ENCODE measurements around the gene ACP3. TPM values are rescaled to one million over a fixed set of nuclear protein-coding genes. Genes with fewer than 3 reads are reported as not detected.

ACP3 gene
- total RNA-seq, 1 donor = 10.8 TPM

DNA sequence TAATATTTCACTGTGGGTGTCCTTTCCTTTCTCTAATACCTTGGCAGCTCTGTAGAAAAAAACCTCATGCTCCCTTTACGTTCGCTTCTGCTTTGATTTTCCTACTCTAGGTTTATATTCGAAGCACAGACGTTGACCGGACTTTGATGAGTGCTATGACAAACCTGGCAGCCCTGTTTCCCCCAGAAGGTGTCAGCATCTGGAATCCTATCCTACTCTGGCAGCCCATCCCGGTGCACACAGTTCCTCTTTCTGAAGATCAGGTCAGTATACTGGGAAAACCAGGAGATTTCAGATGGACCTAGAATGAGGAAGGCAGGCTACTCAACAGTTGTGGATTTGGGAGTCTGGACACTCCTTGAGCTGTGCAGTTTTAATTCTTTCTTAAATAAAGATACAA, 14.9 kb downstream of the ACP3 start:
- TF ChIP-seq, protein P1, sequence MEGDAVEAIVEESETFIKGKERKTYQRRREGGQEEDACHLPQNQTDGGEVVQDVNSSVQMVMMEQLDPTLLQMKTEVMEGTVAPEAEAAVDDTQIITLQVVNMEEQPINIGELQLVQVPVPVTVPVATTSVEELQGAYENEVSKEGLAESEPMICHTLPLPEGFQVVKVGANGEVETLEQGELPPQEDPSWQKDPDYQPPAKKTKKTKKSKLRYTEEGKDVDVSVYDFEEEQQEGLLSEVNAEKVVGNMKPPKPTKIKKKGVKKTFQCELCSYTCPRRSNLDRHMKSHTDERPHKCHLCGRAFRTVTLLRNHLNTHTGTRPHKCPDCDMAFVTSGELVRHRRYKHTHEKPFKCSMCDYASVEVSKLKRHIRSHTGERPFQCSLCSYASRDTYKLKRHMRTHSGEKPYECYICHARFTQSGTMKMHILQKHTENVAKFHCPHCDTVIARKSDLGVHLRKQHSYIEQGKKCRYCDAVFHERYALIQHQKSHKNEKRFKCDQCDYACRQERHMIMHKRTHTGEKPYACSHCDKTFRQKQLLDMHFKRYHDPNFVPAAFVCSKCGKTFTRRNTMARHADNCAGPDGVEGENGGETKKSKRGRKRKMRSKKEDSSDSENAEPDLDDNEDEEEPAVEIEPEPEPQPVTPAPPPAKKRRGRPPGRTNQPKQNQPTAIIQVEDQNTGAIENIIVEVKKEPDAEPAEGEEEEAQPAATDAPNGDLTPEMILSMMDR (IDR thresholded peaks at IDR 0.05; ENCODE audit: insufficient read depth, low read depth, low read length) = no peak
- DNase-seq (ENCODE audit: low read depth) = no peak
- H3K4me3 ChIP-seq (ENCODE audit: low read depth, low read length) = no peak overlapping the region

DNA sequence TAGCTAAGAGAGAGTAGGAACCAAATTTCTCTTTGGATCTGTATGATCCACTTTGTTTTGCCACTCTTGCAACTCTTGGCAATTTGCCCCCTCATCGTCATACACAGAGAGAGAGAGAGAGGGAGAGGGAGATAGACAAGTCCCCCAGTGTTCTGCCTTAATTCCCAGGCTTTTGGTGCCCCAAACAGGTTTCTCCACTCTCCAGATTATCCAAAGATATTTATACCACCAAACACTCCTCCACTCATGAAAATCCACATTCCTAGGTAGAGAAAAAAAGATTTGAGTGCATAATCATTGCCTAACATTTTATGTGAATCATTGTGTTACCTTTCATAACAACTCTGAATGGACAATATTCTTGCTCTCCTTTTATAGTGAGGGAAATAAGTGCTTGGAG, 15.3 kb downstream of the ACP3 start:
- DNase-seq (ENCODE audit: low read depth) = no peak
- TF ChIP-seq, protein P1 (IDR thresholded peaks at IDR 0.05; ENCODE audit: insufficient read depth, low read depth, low read length) = no peak
- no peak overlapping the region for H3K4me3 ChIP-seq (ENCODE audit: low read depth, low read length)

DNA sequence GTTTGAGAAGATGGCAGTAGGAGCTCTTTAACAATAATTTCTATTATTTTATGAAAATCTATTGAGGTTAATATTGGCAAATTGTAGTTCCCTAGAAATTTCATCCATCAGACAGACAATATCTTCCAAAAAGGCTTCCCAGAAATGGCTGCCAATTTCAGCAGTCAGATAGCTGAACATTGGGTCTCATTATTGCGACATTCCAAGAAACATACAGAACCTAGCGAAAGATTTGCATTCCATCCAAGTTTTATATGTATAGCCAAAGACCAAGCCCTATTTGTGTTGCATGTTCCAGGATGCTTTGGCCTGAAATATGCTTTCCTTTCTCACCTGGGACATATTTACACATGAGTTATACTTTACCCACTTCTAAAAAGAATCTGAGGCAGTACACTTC, 24.5 kb downstream of the ACP3 start:
- TF ChIP-seq, protein P1 (IDR thresholded peaks at IDR 0.05; ENCODE audit: insufficient read depth, low read depth, low read length) = no peak
- DNase-seq (ENCODE audit: low read depth) = no peak
- H3K4me3 ChIP-seq (ENCODE audit: low read depth, low read length) = no peak overlapping the region

DNA sequence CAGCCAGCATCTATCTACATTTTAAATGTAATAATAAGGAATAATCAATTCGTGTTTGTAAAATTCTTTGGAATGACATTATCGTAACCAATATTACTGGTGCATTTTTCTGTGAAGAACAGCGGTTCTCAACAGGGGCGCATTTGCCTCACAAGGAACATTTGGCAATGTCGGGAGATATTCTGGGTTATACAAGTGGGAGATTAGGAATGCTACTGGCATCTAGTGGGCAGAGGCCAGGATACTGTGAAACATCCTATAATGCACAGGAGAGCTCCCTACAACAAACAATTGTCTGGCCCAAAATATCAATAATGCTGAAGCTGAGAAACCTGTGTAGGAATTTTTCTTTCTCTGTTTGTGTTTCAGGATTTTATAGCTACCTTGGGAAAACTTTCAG, 25.0 kb downstream of the ACP3 start:
- no peak overlapping the region for H3K4me3 ChIP-seq (ENCODE audit: low read depth, low read length)
- peak; percentile 25 for DNase-seq (ENCODE audit: low read depth)
- TF ChIP-seq, protein P1 (IDR thresholded peaks at IDR 0.05; ENCODE audit: insufficient read depth, low read depth, low read length) = peak; percentile 9

DNA sequence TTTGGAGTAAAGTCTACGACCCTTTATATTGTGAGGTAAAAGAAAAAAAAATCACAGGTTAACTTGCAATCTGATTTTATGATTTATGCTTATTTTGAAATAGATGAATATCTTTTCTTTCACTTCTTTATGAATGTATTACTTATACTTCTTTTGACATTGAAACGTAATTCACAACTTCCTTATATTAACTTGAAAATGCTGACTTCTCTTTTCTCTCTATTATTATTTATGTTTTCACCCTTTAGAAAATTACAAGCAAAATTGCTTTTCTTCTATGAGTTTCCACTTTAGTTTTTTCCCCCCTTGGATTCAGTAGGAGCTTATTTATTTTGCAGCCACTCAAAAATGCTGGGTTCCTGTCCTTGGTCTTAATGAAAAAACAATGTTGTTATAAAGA, 25.4 kb downstream of the ACP3 start:
- TF ChIP-seq, protein P1 (IDR thresholded peaks at IDR 0.05; ENCODE audit: insufficient read depth, low read depth, low read length) = no peak
- no peak overlapping the region for H3K4me3 ChIP-seq (ENCODE audit: low read depth, low read length)
- DNase-seq (ENCODE audit: low read depth) = no peak

DNA sequence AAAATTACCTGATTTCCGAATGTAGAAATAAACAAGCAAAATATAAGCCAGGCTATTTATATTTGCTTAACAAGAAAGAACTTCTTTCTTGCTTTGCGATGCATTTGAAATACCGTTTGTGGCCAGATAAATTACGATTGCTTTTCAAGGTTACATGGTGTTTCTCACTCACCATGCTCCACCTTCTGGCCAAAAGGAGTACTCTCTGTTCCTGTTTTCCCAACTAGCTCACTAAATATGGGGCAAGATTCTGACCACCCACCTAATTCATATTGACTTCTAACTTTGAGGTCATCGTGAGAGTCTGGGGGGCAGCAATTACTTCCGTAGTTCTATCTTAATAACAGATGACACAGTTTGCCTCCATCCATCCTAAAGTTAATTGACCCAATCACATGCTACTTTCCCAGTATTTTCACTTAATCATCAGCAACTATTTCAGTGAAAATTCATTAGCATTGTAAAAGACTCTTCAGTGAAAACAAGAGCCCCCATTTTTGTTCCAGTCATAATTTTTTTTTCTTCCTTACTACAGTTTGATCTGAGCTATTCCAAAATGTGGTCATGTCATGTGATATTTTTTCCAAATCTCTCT, 25.9 kb downstream of the ACP3 start:
- DNase-seq (ENCODE audit: low read depth) = peak; percentile 77
- H3K4me3 ChIP-seq (ENCODE audit: low read depth, low read length) = no peak overlapping the region
- TF ChIP-seq, protein P1 (IDR thresholded peaks at IDR 0.05; ENCODE audit: insufficient read depth, low read depth, low read length) = peak; percentile 91

DNA sequence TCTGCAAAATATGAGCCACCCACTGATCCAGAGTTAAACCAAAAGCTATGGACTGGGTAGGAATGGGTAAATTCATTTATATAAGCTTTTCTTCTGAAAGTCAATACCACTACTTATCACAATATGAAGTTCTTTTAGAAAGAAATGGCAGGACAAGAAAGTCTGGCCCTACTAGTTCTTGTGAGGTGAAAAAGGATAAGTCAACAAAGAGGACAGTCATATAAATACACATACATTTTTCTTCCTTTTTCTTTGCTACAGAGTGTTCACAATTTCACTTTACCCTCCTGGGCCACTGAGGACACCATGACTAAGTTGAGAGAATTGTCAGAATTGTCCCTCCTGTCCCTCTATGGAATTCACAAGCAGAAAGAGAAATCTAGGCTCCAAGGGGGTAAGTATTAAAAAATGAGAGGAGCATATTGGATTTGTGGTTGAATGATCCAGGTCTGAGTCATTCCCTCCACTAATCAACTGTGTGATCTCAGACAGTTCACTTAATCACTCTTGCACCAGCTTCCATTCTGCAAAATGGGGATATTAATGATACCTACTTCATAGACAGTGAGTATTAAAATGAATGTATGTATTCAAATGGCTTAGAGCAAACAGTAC, 27.6 kb downstream of the ACP3 start:
- no peak overlapping the region for H3K4me3 ChIP-seq (ENCODE audit: low read depth, low read length)
- DNase-seq (ENCODE audit: low read depth) = no peak
- TF ChIP-seq, protein P1 (IDR thresholded peaks at IDR 0.05; ENCODE audit: insufficient read depth, low read depth, low read length) = no peak

Data from fibroblast of villous mesenchyme (primary cell).